ENCODE results near the gene SLC25A29.

SLC25A29 gene

DNA sequence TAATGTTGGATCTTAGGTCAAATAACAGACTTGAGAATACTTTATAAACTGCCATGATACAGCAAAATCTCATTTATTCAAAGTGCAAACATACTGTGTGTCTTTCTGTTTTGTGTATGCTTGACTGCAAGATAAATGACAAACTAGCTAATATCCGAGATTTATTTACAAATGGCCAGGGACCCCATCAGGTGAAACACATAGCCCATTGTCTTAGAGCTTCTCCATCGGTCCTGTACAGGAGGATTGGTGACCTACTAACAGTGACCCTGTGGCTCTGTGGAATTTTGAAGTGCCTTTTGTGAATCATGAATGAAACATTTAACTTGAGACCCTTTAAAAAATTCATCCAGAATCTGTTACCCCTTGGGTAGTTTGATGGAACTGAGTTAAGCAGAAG is 27.1 kb downstream of the SLC25A29 start:
- no peak for DNase-seq

DNA sequence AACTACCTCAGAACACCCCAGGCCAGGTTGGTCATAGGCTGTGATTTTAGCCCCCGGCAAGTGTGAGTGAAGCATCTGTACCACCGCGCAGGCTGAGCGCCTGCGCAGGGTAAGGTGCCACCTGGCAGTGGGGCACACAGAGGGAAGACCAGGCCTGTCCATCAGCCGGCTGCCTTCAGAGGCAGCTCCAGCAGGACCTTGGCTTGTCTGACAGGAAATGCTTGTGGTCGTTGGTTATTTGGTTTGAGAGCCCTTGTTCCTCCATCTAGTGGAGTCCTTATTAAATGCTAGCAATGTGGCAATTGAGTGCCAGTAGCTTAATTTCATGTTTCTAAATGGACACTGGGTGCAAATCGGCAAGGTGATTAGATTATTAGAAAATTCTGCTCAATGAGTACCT is 27.5 kb downstream of the SLC25A29 start:
- DNase-seq, result no peak

DNA sequence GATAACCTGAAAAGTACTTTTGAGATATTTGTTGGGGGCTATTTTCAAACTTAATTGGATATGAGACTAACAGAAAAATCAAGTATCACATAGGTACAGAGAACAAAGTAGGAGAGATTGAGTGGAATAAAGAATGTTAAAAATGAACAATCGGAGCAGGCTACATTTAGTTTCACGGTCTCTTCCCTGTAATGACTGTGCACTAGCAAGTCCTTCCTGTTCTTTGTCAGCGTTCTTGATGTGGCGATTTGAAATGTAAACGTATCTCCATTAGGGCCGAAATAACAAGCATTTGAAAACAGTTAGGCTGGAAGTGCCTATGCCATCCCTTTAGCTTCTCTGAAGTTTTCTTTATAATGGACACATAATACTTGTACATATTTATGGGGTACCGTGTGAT is 31.0 kb downstream of the SLC25A29 start:
- no peak for DNase-seq

DNA sequence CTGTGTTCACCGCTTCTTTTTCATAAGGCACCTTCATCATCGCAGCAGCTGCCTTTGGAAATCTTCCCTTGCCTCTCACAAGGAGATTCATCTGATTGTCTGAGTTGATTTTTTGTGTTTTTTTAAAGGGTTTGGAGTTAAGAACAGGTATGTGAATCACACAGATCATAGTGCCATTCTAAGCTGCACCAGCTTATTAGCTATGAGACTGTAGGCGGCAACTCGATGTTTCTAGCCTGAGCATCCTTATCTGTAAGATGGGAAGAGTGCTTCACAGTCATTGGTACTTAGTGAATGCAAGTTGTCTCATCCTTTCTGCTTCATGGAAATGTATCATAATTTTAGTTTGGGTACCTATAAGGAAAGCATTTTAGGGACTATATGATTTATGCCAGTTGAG is 32.0 kb downstream of the SLC25A29 start:
- DNase-seq, result no peak

- DNase-seq, result no peak
Measured at GRCh38 chr14:100271247-100271939, 34.9 kb downstream of the SLC25A29 start.

DNA sequence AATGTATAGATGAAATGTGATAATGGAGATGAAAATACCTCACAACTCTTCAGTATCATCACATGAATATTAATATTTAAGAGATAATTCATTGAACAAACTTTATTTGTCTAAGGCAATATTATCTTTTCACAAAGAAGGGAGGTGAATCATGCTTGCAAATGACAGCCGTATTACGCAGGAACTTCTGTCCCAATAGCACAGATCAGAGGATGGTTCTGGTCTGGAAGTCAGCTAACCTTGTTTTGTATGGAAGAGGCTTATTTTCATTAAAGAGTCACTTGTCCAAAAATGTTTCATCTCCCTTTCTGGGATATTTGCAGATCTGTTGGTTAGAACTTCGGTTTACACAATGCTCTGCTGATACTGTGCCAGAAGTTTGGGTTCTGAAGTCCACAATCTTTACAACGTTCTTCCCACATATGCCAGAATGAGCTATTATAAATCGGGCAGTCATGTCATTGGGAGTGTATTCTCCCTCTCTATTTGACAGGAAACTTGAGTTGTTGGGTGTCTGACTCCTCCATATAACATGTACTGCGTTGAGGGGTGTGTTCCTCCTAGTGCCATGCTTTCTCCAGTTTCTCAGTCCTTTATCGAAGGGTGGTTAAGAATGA is 37.5 kb downstream of the SLC25A29 start:
- no peak for DNase-seq

DNA sequence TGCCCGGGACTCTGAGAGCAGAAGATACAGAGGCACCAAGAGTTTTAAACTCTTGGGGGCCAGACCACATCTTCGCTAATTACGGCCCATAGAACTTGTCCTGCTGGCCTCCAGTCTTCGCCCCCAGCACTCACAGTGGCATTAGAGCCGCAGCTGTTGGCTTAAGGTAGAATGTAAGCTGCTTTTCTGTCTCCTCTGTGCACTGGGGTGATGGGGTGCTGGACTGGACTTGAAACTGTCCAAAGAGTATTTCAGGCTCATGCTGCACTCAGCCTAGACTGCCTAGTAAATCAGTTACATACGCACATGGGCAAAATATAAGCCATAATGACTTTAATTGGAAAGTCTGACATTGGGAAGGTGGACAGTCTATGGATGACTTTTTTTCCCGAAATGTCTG is 38.3 kb downstream of the SLC25A29 start:
- no peak for DNase-seq

- no peak for DNase-seq
Measured at GRCh38 chr14:100263141-100263540, 43.1 kb downstream of the SLC25A29 start.

DNA sequence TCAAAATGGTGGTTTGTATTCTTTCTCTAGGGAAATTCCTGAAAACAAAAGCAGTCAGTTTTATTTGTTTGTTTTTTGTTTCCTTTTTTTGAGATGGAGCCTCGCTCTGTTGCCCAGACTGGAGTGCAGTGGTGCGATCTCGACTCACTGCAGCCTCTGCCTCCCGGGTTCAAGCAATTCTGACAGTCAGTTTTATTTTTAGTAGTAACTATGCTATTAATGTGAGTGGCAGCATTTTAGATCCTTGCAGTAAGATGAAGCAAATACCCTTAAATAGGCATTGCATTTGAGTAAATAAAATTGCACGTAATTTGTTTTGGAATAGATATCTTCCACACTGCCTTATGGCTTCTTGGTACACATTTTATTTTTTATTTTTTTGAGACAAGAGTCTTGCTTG is 43.7 kb downstream of the SLC25A29 start:
- DNase-seq, result no peak

- DNase-seq, result no peak
Measured at GRCh38 chr14:100261621-100262020, 44.6 kb downstream of the SLC25A29 start.

- no peak for DNase-seq
Measured at GRCh38 chr14:100256339-100256895, 49.8 kb downstream of the SLC25A29 start.

DNA sequence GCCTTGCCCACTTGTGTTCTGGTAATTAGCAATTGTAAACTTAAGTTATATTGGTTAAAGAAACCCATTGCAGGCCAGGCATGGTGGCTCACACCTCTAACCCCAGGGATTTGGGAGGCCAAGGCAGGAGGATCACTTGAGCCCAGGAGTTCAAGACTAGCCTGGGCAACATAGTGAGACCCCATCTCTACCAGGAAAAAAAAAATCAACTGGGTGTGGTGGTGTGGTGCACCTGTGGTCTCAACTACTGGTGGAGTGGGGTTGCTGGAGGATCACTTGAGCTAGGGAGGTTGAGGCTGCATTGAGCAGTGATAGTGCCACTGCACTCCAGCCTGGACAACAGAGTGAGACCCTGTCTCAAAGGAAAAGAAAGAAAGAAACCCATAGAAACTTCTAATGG is 53.6 kb downstream of the SLC25A29 start:
- DNase-seq, result no peak

DNA sequence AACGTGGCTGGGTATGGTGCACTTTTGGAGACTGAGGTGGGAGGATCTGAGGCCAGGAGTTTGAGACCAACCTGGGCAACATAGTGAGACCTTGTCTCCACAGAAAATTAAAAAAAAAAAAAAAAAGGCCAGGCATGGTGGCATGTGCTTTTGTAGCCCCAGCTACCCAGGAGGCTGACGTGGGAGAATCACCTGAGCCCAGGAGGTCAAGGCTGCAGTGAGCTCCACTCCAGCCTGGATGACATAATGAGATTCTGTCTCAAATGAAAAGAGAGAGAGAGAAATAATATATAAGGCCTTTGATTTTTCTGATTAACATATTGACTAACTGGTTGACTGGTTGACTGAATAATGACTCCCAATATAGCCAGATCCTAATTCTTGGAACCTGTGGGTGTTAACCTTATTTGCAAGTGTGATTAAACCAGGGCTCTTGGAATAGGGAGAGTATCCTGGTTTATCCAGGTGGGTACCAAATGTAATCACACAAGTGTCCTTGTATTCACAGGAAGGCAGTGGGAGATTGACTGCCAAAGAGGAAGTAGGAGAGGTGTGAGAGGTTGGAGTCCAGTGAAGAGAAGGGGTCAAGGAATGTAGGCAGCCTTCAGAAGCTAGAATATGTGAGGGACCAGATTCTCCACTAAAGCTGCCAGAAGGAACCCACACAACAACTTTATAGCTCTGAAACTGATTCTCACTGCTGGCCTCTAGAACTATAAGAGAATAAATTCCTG is 55.3 kb downstream of the SLC25A29 start:
- DNase-seq, result no peak

- DNase-seq, result no peak
Measured at GRCh38 chr14:100246809-100247428, 59.3 kb downstream of the SLC25A29 start.

GRCh38 chr14:100243020-100243419 is 63.2 kb downstream of the SLC25A29 start:
- no peak for DNase-seq

GRCh38 chr14:100241279-100241678 is 65.0 kb downstream of the SLC25A29 start:
- DNase-seq, result no peak

All from right forelimb (tissue), 1 donor.